Panc1 (cell line): ENCODE data around the gene ABCD2. TPM values are rescaled to one million over a fixed set of nuclear protein-coding genes. Genes with fewer than 3 reads are reported as not detected.

ENCODE experiments used
- ATAC-seq: fragments of 200-7000 bp; cut with Tn5 transposase; 2 replicates; pipeline ENCODE4 v1.9.1; 2020; ENCODE audit warnings: mild to moderate bottlenecking, moderate library complexity
- BruUV-seq: library from RNA; stranded (reverse); fragments of 400-500 nt; replicated peaks from 2 replicates; lab custom pipeline; 2021; lab: Mats Ljungman, UMichigan
- CTCF ChIA-PET: fragments of 300-600 bp; sonication (Branson Sonifier 250); formaldehyde crosslinking; loops from one replicate; lab custom pipeline; 2022; ENCODE audit warnings: antibody characterized with exemption; lab: Charles Lee
- POLR2A ChIA-PET: fragments of 300-600 bp; sonication (Branson Sonifier 250); formaldehyde crosslinking; loops from one replicate; lab custom pipeline; 2022; ENCODE audit warnings: antibody characterized with exemption; lab: Charles Lee
- DNase-seq: peaks from one replicate; pipeline ENCODE4 v3.0.0-alpha.2; 2010; ENCODE audit warnings: low read depth, low spot score
- H3K27ac ChIP-seq: 2 replicates; pipeline ENCODE4 v1.5.1; 2011; ENCODE audit warnings: mild to moderate bottlenecking, low read length, inconsistent platforms
- H3K27me3 ChIP-seq: fragments of 200-500 bp; sonication (Bioruptor generic); 2 replicates; pipeline ENCODE4 v1.6.0; 2014; ENCODE audit warnings: low read length, inconsistent platforms; ENCODE audit not compliant: control insufficient read depth, insufficient read depth
- H3K36me3 ChIP-seq: fragments of 200-500 bp; sonication (Bioruptor generic); 2 replicates; pipeline ENCODE4 v1.5.1; 2014; ENCODE audit warnings: inconsistent platforms, mild to moderate bottlenecking, low read length, moderate library complexity; ENCODE audit not compliant: control insufficient read depth, insufficient read depth
- H3K4me1 ChIP-seq: 2 replicates; pipeline ENCODE4 v1.5.1; 2011; ENCODE audit warnings: inconsistent platforms, mild to moderate bottlenecking, low read length, moderate library complexity; ENCODE audit not compliant: control insufficient read depth, insufficient read depth
- H3K4me3 ChIP-seq, 2 experiments: 2 replicates each; pipeline ENCODE4 v1.5.1; 2011 to 2012; ENCODE audit warnings: low read depth in 2 of 2, low read length in 2 of 2, mild to moderate bottlenecking in 2 of 2, inconsistent platforms in 1 of 2, moderate library complexity in 1 of 2
- H3K9me3 ChIP-seq: fragments of 200-500 bp; sonication (Bioruptor generic); 2 replicates; pipeline ENCODE4 v1.5.1; 2014; ENCODE audit warnings: low read depth, mild to moderate bottlenecking, inconsistent platforms, low read length, moderate library complexity; ENCODE audit not compliant: control insufficient read depth, insufficient read depth
- CTCF ChIP-seq: fragments of 450-650 bp; IDR thresholded peaks from 2 replicates; pipeline ENCODE4 v1.5.1; 2017; ENCODE audit warnings: mild to moderate bottlenecking
- POLR2AphosphoS5 ChIP-seq: IDR thresholded peaks from 2 replicates; pipeline ENCODE4 v1.6.1; 2012; ENCODE audit warnings: mild to moderate bottlenecking, low read depth, low read length, moderate library complexity
- REST ChIP-seq, 2 experiments: IDR thresholded peaks; 2 replicates each; pipeline ENCODE4 v1.6.1; 2011 to 2012; ENCODE audit warnings: low read depth in 2 of 2, control low read depth in 1 of 2, low read length in 1 of 2, mild to moderate bottlenecking in 1 of 2, moderate library complexity in 1 of 2; ENCODE audit not compliant: insufficient read depth in 1 of 2
- SIN3A ChIP-seq: IDR thresholded peaks from 2 replicates; pipeline ENCODE4 v1.6.1; 2012; ENCODE audit warnings: low read depth, mild to moderate bottlenecking, low read length, moderate library complexity, borderline replicate concordance; ENCODE audit not compliant: insufficient read depth
- TCF7L2 ChIP-seq: IDR thresholded peaks from 2 replicates; pipeline ENCODE4 v1.6.1; 2011; ENCODE audit warnings: mild to moderate bottlenecking, low read depth, low read length, inconsistent platforms
- in situ Hi-C: cut with HindIII; loops from 2 replicates; pipeline ENCODE4 v1.10.0; 2016; ENCODE audit warnings: low sequenced_read_pairs, low pct_unique_long_range_greater_than_20kb
- intact Hi-C: fragments of 100-400 bp; cut with micrococcal nuclease; formaldehyde crosslinking; loops from one replicate; pipeline ENCODE4 v1.10.0; 2022; ENCODE audit not compliant: unreplicated experiment
- total RNA-seq: library from RNA; stranded (reverse); gene quantifications from one replicate; pipeline ENCODE4 v1.2.1, GENCODE V29; 2021; ENCODE audit not compliant: unreplicated experiment

Gene ABCD2
- total RNA-seq, 1 experiment from 2014 or later = not detected

GRCh38 chr12:39592295-39592694, 27.3 kb downstream of the ABCD2 start:
- in situ Hi-C loops (no loop called here), intact Hi-C loops (no loop called here)
- no peak for DNase-seq
- no peak for TF ChIP-seq TCF7L2
- TF ChIP-seq SIN3A = no peak
- no peak for TF ChIP-seq POLR2AphosphoS5
- Histone ChIP-seq H3K9me3 (no peaks in the 10 kb centered on the region), H3K27ac (no peak overlapping the region), H3K27me3 (no peaks in the 10 kb centered on the region), H3K4me3 (no peak overlapping the region), H3K36me3 (no peaks in the 10 kb centered on the region), H3K4me1 (no peaks in the 10 kb centered on the region)
- CTCF ChIA-PET = no interaction called here
- no TSS peak for BruUV-seq
- POLR2A ChIA-PET = no interaction called here
- no peak for ATAC-seq

GRCh38 chr12:39588348-39588747, 31.3 kb downstream of the ABCD2 start:
- no peaks in the 10 kb centered on the region for H3K9me3 ChIP-seq

More at GRCh38 chr12:39588348-39588747, 31.3 kb downstream of the ABCD2 start:
- intact Hi-C loops (no loop called here), in situ Hi-C loops (no loop called here)
- TF ChIP-seq REST (IDR thresholded peaks at IDR 0.05; ENCODE audit: insufficient read depth in 1 of 2, low read depth in 2 of 2, low read length in 1 of 2) (no peak), SIN3A (no peak), POLR2AphosphoS5 (no peak), TCF7L2 (no peak), CTCF (no peak)
- Histone ChIP-seq H3K4me3 (no peak overlapping the region), H3K27ac (no peak overlapping the region), H3K4me1 (no peaks in the 10 kb centered on the region), H3K36me3 (no peaks in the 10 kb centered on the region), H3K27me3 (no peaks in the 10 kb centered on the region)
- ATAC-seq = no peak
- no TSS peak for BruUV-seq
- ChIA-PET POLR2A (no interaction called here), CTCF (no interaction called here)
- no peak for DNase-seq
